Stimulated activated CD4-positive, alpha-beta T cell treated with anti-CD3 and anti-CD28 coated beads, Interleukin-4, amount 100 ng/mL, for 24 hours (primary cell): Measurements from ENCODE around the gene TXNDC16.
"Not testable (repeated sequence)": the region's sequence is repeated elsewhere in the genome, so short reads cannot be mapped to it uniquely, and the experiment has no call there.

Experiments used
- DNase-seq: peaks from one replicate; pipeline ENCODE4 v3.0.0-alpha.2; 2020

TXNDC16 gene, protein sequence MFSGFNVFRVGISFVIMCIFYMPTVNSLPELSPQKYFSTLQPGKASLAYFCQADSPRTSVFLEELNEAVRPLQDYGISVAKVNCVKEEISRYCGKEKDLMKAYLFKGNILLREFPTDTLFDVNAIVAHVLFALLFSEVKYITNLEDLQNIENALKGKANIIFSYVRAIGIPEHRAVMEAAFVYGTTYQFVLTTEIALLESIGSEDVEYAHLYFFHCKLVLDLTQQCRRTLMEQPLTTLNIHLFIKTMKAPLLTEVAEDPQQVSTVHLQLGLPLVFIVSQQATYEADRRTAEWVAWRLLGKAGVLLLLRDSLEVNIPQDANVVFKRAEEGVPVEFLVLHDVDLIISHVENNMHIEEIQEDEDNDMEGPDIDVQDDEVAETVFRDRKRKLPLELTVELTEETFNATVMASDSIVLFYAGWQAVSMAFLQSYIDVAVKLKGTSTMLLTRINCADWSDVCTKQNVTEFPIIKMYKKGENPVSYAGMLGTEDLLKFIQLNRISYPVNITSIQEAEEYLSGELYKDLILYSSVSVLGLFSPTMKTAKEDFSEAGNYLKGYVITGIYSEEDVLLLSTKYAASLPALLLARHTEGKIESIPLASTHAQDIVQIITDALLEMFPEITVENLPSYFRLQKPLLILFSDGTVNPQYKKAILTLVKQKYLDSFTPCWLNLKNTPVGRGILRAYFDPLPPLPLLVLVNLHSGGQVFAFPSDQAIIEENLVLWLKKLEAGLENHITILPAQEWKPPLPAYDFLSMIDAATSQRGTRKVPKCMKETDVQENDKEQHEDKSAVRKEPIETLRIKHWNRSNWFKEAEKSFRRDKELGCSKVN

DNA sequence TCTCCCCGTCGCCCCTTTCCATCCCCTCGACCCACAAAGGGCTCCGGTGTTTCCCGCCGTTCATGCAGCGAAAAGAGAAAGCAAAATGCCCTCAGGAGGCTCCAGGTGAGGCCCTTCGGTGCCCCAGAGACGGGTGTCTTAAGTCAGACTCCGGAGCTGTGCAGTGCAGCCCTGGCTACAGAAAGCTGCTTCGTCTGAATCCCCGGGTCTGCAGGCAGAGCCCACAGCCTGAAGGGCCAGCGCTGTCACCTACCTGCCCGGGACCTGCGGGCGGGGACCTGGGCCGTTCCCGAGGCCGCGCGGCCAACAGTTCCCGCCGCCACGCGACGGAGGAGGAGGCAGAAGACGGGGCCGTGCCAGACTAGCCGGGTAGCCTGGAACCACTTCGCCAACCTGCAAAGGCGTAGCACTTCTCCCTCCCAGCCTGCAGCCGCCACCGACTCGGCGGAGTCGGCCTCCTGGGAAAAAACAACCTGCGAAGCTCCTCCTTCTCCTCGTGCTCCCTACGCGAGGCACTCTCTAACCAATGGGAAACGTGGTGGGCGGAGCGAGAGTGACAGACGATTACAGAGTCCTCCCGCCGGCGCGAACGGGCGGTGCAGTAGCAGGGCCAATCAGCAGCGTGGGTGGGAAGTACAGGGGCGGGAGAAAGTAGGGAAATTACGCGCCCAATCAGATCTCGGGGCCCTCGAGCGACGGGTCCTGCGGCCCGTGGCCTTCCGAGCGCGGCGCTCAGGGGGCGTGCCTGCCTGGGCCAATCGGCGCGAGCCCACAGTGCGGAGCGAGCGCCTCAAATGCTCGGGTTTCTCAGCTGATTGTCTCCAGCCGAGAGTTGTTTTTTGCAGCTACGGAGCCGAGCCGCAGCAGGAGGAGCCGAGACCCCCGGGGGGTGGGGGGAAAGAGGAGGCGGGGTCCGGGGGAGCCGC is at the start of gene TXNDC16, which contains the start of gene GPR137C:
TXNDC16 (minus strand) TSS at position 443 of the 926 bp plus-strand sequence. CDS start 8,948 bp downstream, outside the sequence.
GPR137C (plus strand) TSS at position 774 of the 926 bp plus-strand sequence. CDS start 312 bp downstream, outside the sequence.
- peak; percentile 100 for DNase-seq

DNA sequence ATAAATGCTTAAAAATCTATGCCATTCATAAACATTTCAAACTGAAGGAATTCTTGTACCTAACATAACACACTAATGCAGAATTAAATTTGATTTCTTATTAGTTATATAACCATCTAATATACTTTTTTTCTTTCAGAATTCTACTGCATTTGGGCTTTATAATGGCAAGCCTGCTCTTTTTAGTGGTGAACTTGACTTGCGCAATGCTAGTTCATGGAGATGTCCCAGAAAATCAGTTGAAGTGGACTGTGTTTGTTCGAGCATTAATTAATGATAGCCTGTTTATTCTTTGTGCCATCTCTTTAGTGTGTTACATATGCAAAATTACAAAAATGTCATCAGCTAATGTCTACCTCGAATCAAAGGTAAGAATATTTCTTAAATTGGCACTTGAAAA is 47.7 kb upstream of the TXNDC16 start:
- no peak for DNase-seq

DNA sequence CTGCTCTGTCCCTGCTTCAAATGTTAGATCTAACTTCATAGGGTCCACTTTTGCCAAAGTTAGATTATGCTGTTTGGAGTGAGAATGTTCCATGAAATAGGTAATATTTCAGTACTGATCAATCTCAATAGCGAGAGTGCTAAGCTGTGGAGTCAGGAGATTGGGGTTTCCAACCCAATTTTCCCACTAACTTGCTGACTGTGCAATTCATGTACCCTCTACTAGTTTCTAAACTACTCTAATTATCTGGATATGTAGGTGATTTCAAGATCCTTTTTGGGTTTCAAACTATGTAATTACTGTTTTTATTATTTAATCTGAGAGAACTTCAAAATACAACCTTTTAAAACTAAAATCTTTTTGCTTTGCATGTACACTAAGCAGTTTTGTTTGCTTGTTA is 46.3 kb upstream of the TXNDC16 start:
- no peak for DNase-seq

DNA sequence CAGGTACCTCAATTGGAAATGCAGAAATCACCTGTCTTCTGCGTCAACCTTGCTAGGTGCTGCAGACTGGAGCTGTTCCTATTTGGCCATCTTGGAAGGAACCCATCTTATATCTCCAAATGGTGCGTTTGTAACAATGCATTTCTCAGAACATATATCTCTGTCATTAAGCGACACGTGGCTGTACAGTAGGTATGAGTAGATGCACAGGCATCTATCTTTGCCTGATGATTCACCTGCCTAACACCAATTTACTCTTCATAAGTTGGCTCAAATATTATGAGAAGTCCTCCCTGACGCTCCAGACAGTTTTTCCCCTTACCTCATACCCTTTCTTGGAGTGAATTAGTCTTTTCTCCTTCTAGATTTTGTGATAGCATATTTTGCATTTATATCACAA is 44.6 kb upstream of the TXNDC16 start:
- no peak for DNase-seq

DNA sequence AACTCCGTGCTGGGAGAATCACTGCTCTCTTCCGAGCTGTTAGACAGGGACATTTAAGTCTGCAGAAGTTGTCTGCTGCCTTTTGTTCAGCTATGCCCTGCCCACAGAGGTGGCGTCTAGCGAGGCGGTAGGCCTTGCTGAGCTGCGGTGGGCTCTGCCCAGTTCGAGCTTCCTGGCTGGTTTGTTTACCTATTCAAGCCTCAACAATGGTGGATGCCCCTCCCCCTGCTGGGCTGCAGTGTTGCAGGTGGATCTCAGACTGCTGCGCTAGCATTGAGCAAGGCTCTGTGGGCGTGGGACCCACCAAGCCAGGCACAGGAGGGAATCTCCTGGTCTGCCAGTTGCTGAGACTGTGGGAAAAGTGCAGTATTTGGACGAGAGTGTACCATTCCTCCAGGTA is 44.0 kb upstream of the TXNDC16 start:
- DNase-seq: no peak

DNA sequence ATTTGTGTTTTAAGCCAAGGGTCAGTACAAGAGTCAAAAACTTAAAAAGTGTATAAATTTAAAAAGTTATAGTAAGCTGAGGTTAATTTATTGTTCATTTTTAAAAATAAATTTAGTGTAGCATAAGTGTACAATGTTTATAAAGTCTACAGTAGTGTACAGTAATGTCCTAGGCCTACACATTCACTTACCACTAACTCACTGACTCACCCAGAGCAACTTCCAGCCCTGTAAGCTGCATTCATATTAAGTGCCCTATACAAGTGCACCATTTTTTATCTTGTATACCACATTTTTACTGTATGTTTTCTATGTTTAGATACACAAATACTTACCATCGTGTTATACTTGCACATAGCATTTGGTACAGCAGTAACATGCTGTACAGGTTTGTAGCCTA is 38.0 kb upstream of the TXNDC16 start:
- DNase-seq: no peak

DNA sequence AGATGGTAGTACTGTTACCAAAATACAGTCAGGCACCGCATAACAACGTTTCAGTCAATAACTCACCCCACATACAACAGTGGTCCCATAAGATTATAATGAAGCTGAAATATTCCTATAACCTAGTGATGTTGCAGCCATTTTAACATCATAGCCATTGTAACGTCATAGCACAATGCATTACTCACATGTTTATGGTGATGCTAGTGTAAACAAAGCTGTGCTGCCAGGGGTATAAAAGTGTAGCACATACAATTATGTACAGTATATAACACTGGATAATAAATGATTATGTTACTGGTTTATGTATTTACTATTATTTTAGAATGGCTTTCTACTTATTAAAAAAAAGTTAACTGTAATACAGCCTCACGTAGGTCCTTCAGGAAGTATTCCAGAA is 37.3 kb upstream of the TXNDC16 start:
- no peak for DNase-seq

DNA sequence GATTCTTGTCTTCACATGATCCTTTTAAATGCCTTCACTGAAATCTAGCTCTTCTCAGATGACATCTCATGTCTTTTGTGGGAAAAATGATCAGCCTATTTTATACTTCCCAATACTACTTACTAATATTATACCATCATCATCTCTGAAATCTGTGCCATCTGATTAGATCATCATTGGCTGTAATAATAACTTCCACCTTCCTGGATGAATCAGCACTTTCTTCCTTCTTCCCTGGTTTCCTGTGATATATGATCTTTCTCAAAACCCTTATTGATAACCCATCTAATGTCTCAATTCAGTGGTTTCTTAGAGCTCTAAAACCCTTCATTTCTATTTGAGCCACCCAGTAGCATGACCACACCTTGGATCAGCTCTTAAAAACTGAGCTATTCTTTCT is 31.2 kb upstream of the TXNDC16 start:
- no peak for DNase-seq

DNA sequence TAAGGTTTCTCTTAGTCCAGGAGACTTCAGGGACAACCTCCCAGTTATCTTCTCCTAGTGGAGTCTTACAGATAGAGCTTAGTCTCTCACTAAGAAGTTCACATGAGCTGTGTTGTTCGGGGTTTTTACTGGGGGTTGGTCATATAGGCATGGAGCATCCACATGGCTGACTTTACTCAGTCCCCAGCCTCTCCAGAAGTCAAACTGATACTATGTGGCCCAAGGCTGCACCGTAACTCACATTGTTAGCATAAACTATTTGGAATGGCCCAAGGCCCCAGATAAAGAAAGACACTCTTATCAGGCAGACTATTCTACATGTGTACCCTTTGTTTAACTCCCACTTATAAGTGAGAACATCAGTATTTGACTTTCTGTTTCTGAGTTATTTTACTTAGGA is 23.6 kb upstream of the TXNDC16 start:
- DNase-seq: no peak

DNA sequence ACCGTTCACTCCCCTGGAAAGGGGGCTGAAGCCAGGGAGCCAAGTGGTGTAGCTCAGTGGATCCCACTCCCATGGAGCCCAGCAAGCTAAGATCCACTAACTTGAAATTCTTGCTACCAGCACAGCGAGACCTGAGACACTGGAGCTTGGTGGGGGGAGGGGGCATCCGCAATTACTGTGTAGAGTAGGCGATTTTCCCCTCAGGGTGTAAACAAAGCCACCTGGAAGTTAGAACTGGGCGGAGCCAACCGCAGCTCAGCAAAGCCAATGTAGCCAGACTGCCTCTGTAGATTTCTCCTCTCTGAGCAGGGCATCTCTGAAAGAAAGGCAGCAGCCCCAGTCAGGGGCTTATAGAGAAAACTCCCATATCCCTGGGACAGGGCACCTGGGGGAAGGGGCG is 16.1 kb upstream of the TXNDC16 start:
- not testable (repeated sequence) for DNase-seq

DNA sequence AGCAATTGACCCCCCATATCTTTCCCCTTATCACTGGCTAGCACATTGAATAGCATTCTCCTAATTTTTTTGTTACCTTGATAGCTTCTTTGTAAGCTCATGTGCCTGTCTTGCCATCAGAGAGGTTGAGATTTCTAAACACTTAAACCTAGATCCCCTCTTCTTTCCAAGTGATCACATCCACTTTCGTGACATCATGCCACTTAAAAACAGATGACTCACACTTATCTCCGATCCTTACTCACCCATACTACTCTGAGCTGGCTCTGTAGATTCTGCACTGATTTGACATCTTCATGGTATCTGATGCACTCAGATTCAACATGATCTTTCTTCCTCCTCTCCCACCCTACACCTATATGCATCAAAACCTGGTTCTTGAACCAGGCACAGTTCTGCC is 10.8 kb upstream of the TXNDC16 start:
- DNase-seq: no peak

DNA sequence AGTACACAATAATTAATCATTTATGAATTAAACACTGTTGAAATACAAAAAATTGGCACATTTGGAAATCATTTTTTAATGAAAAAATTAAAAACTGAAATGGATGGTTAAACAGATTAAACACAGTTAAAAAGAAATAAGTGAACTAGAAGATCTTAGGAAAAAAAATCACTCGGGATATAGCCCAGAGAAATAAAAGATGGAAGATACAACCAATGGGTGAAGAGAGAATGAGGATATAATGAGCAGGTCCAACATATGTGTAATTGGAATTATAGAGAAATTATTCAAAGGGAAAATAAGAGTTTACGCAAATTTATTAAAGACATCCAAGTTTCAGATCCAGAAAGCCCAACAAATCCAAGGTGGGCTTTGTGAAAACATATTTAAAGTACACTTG is 6.4 kb upstream of the TXNDC16 start:
- no peak for DNase-seq

DNA sequence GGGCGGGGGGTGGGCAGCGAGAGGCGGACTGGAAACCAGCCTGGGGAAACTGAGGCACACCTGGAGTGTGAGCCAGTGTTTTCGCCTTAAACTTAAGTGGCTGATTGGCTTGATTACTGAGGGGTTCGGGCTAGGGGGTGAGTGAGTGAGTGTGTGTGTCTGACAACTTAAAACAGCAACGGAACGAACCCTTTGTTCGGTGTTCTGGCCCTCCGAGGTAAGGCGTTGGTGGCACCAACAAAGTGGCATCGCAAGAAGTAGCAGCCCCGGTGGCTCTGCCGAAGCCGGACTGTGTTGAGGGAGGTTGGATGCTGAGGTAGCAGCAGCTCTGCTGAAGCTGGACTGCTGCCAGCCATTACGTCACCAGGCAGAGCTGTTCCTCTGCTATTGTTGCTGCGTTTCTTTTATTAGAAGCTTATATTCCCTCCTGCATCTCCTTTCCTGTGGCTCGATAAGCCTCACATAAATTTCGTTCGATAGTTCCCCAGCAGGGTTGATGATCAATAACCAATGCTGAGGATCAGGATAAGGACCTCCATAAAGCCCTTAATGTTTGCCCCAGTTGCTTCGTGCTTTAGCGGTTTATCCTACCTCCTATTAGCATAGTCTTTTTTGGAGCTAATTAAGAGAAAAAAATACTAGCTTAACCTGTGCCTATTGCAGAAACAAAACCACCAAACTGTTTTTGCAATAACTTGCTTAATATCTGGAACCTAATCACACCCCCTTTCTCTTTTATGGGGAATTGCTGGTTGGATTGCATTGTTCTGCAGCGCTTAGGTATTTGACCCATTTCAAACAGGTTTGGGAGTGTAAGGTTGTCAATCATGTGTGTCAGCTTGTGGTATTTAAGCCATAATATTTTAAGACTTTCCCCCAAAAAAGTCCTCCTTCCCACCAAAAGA is 1.6 kb upstream of the TXNDC16 start:
- DNase-seq: peak; percentile 79

DNA sequence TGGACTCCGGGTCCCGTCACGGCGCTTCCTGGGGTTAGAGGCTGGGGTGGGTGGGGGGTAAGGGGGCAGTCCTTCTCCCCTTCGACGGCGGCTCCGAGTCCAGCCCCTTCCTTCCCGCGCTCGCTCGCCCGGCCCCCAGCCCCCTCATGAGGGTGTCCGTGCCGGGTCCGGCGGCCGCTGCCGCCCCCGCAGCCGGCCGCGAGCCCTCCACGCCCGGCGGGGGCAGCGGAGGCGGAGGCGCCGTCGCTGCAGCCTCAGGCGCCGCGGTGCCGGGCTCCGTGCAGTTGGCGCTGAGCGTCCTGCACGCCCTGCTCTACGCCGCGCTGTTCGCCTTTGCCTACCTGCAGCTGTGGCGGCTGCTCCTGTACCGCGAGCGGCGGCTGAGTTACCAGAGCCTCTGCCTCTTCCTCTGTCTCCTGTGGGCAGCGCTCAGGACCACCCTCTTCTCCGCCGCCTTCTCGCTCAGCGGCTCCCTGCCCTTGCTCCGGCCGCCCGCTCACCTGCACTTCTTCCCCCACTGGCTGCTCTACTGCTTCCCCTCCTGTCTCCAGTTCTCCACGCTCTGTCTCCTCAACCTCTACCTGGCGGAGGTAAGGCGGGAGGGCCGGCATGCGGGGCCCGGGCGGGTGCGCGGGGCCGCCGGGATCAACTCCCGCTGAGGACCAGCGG is 831 bp upstream of the TXNDC16 start:
- DNase-seq: peak; percentile 27

DNA sequence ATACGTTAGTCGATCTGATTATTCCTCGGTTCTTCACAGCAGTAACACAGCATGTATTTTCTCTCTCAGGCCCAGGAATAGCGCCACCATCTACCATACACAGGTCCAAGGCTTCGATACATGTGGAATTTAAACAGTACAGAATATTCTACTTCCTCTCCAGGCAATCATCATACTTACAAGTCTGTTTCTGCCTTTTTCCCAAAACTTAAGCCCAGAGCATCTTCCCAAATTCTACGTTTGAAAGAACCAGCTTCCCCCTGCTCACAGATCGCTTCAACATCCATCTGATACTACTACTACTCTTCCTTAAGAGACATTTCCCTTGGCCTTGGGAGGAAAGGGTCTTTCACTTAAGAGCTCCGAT is 626 bp downstream of the TXNDC16 start:
- DNase-seq: no peak

DNA sequence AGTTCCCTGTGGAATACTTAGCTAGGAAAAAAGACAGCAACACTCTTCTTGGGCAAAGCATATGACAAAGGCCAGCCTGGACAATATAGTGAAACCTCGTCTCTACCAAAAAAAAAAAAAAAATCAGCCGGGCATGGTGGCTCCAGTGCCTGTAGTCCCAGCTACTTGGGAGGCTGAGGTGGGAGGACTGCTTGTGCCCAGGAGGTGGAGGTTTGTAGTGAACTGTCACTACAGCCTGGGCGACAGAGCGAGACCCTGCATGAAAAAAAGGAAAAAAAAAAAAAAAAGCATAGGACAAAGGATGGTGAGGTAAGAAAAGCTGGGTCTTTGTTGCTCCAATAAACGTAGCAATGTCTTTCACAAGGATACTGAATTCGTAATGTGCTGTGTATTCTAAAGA is 1.1 kb downstream of the TXNDC16 start:
- no peak for DNase-seq

DNA sequence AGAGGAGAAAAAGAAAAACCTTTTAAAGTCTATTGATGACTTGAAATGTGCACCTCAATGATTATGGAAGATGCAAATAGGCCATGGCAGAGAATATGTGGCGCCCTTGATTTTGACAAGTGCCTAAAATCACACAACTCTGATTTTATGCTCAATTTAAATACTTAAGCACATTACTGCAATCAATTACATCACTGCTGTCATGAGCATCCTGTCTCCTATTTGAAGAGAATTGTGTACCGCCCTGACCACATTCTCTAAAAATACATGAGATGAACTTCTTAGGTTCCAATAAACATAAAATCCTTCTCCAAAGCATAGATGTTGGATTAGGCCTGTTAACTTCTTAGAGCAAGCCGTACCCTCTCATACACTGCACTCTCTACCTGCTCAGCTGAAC is 1.6 kb downstream of the TXNDC16 start:
- no peak for DNase-seq

DNA sequence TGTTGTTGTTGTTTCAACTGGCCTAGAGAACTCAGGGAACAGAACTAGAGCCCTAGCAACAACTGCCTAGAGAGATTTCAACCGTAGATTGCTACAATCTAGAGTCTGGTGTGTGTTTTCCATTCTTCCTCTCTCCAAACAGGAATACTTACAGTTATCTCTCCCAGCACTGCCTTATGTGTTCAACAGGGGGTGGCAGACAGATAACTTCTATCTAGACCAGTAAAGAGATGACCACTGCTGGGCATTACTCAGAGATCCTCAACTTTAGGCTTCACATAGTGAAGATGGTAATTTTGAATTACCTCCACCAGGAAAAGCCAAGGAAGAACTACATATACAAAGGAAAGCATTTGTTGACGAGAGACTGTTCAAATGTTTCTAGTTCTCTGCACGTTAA is 4.8 kb downstream of the TXNDC16 start:
- DNase-seq: no peak

DNA sequence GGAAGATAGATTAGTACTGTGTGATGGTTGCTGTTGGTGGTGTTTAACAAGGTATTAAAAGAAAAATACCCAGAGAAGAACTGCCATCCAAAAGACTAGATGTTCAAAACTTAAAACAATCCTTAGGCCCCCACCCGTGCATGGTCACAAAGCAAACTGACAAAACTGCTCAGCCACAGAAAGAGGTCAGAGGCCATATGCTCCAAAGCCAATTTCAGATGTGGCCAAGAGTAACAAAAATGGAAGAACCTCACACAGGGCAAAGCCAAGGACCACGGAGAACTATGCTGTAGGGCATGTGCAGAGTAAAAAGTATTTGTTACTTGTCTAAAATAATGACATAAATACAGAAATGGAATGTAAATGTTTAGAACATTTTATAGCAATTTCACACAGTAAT is 5.3 kb downstream of the TXNDC16 start:
- DNase-seq: no peak

DNA sequence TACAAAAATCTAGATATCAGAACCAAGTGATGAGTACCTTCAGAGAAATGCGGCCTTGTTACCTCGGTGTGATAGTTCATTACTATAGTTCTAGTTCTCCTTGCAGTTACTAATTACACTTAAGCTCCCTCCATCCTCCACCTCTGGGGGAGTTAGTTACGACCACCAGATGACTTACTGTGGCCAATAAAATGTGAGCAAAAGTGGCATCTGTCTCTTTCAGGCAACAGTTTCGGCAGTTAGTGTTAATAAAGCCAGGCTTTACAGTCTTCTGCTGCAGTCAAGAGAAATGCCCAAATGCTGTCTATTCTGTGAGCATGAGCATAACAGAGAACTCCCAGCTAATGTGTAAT is 6.0 kb downstream of the TXNDC16 start:
- DNase-seq: no peak

DNA sequence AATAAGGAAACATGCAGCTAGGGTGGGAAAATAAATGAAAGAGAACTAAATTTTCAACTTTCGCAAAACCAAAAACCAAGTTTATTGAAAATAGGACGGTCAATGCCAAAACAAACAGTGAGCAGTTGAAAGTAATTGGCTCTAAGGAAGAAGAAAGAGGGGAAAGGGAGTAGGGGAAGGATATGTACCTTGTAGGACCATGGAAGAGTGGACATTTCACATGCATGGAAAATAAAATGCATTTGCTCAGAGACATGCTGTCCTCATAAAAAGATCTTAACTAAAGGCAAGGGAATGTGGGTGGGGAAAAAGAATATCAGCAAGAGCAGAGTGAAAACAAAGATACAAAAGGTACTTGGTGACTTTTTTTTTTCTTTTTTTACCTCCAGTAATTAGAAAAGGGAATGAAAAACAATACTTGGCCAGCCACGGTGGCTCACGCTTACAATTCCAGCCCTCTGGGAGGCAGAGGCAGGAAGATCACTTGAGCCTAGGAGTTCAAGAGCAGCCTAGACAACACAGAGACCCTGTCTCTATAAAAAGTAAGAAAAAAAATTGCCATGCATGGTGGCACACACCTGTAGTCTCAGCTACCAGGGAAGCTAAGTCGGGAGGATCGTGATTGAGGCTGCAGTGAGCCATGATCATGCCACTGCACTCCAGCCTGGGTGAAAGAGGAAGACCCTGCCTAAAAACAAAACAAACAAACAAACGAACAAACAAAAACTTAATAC is 6.6 kb downstream of the TXNDC16 start:
- DNase-seq: no peak
